Measurements from ENCODE around the gene SH3RF3.

DNA sequence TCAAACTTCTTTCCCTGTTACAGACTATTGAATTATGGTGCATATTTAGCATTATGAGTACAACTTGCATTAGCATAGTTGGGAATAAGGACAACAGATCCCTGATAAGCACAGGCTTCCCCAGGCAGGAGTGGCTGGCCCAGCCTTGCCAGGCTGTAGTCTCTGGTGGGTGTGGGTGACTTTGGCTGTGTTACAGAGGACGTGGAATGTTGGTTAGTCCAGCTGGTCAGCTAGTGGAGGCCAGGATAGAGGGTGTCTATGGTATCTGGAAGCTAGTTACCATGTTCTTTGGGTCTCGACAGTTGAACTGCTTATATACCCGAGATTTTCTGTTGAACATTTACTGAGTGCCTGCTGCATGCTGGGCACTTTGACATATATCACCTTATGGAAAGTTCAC is 4.7 kb downstream of the SH3RF3 start:
- TF ChIP-seq, protein P1, sequence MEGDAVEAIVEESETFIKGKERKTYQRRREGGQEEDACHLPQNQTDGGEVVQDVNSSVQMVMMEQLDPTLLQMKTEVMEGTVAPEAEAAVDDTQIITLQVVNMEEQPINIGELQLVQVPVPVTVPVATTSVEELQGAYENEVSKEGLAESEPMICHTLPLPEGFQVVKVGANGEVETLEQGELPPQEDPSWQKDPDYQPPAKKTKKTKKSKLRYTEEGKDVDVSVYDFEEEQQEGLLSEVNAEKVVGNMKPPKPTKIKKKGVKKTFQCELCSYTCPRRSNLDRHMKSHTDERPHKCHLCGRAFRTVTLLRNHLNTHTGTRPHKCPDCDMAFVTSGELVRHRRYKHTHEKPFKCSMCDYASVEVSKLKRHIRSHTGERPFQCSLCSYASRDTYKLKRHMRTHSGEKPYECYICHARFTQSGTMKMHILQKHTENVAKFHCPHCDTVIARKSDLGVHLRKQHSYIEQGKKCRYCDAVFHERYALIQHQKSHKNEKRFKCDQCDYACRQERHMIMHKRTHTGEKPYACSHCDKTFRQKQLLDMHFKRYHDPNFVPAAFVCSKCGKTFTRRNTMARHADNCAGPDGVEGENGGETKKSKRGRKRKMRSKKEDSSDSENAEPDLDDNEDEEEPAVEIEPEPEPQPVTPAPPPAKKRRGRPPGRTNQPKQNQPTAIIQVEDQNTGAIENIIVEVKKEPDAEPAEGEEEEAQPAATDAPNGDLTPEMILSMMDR (IDR thresholded peaks at IDR 0.05; ENCODE audit: low read depth, low read length) = no peak
- TF ChIP-seq POLR2A (IDR thresholded peaks at IDR 0.05; ENCODE audit: extremely low read depth, insufficient read length) = no peak
- TF ChIP-seq MYC (IDR thresholded peaks at IDR 0.05; ENCODE audit: low read depth, low read length) = no peak

Measured in NB4 (cell line).